K562 (cell line): Measurements from ENCODE around the gene APC. TPM values are rescaled to one million over a fixed set of nuclear protein-coding genes. Genes with fewer than 3 reads are reported as not detected.

Experiments
- ARID2 ChIP-seq: fragments of 450-650 bp; IDR thresholded peaks from 2 replicates; pipeline ENCODE4 v1.6.1; 2017; ENCODE audit warnings: antibody characterized with exemption, mild to moderate bottlenecking
- ARID3B ChIP-seq: fragments of 250-450 bp; sonication (Bioruptor Pico); IDR thresholded peaks from 2 replicates; pipeline ENCODE4 v1.4.0; 2020; ENCODE audit warnings: borderline replicate concordance
- BCL6 ChIP-seq: fragments of 250-450 bp; sonication (Bioruptor Pico); IDR thresholded peaks from 2 replicates; pipeline ENCODE4 v1.4.0; 2020
- BHLHE40 ChIP-seq: IDR thresholded peaks from 2 replicates; pipeline ENCODE4 v1.6.1; 2011; ENCODE audit warnings: low read length, improper control_type of control experiment
- BRD4 ChIP-seq: fragments of 200-600 bp; sonication (generic); IDR thresholded peaks from 2 replicates; pipeline ENCODE4 v1.6.1; 2017; ENCODE audit warnings: inconsistent platforms
- CCNT2 ChIP-seq: IDR thresholded peaks from 2 replicates; pipeline ENCODE4 v1.6.1; 2011; ENCODE audit warnings: borderline replicate concordance, low read depth, mild to moderate bottlenecking, moderate library complexity, mixed read lengths, low read length; ENCODE audit not compliant: insufficient read length; ENCODE audit errors: extremely low read depth
- EHMT2 ChIP-seq: fragments of 450-650 bp; IDR thresholded peaks from 2 replicates; pipeline ENCODE4 v1.6.1; 2018; ENCODE audit warnings: antibody characterized with exemption
- HDAC2 ChIP-seq: fragments of 450-650 bp; IDR thresholded peaks from 2 replicates; pipeline ENCODE4 v1.6.1; 2016; ENCODE audit warnings: mild to moderate bottlenecking
- HMGXB4 ChIP-seq: sonication (generic); formaldehyde crosslinking; IDR thresholded peaks from 2 replicates; pipeline ENCODE4 v1.8.1; 2023; ENCODE audit warnings: mild to moderate bottlenecking, missing genetic modification reagents
- MECOM ChIP-seq: fragments of 250-450 bp; sonication (Bioruptor Pico); IDR thresholded peaks from 2 replicates; pipeline ENCODE4 v1.8.0; 2022; ENCODE audit warnings: inconsistent platforms
- MNT ChIP-seq, 2 experiments: fragments of 450-650 bp; conservative IDR thresholded peaks; 2 replicates each; pipeline ENCODE4 v1.6.1; 2017; ENCODE audit warnings: mild to moderate bottlenecking in 2 of 2, moderate library complexity in 2 of 2
- NFATC3 ChIP-seq: fragments of 450-650 bp; IDR thresholded peaks from 2 replicates; pipeline ENCODE4 v1.6.1; 2017; ENCODE audit warnings: mild to moderate bottlenecking
- NR3C1 ChIP-seq: sonication (generic); formaldehyde crosslinking; IDR thresholded peaks from 2 replicates; pipeline ENCODE4 v1.8.1; 2022; ENCODE audit warnings: missing genetic modification reagents
- PATZ1 ChIP-seq: fragments of 250-450 bp; sonication (Bioruptor Pico); IDR thresholded peaks from 2 replicates; pipeline ENCODE4 v1.5.0; 2020; ENCODE audit warnings: mild to moderate bottlenecking, borderline replicate concordance
- POLR2B ChIP-seq: fragments of 450-650 bp; IDR thresholded peaks from 2 replicates; pipeline ENCODE4 v1.6.1; 2018; ENCODE audit warnings: low read depth; ENCODE audit not compliant: partially characterized antibody
- RBM25 ChIP-seq: fragments of 200-400 bp; formaldehyde crosslinking; IDR thresholded peaks from 2 replicates; pipeline ENCODE4 v1.6.1; 2018; ENCODE audit warnings: low read length, low read depth, moderate library complexity; ENCODE audit not compliant: severe bottlenecking
- SMAD4 ChIP-seq: fragments of 250-450 bp; sonication (Bioruptor Pico); conservative IDR thresholded peaks from 2 replicates; pipeline ENCODE4 v1.8.0; 2021; ENCODE audit warnings: inconsistent platforms, mild to moderate bottlenecking, moderate library complexity
- TEAD1 ChIP-seq, 2 experiments: fragments of 450-650 bp in 1 of 2; sonication (generic) in 1 of 2; formaldehyde crosslinking; IDR thresholded peaks; 2 replicates each; pipeline versions ENCODE4 v1.4.0 to v1.8.0; 2020 to 2022; ENCODE audit warnings: mild to moderate bottlenecking in 2 of 2, missing genetic modification reagents in 1 of 2
- polyA plus RNA-seq, 8 experiments: library from polyadenylated mRNA; depleted of rRNA in 4 of 8; stranded (reverse) in 5 of 8; unstranded in 3 of 8; fragments of >200 nt; fragmentation: Nextera tagmentation in 2 of 8; fragmentation: Illumina TruSeq in 1 of 8; extraction: Ambion mirVana in 2 of 8; extraction: Trizol in 1 of 8; gene quantifications; 2 replicates each; pipeline versions ENCODE4 v1.2.1 to v1.2.3, GENCODE V29; 2011 to 2014; ENCODE audit warnings: inconsistent platforms in 1 of 8, missing spikeins in 1 of 8
- total RNA-seq, 7 experiments: library from RNA; depleted of rRNA in 6 of 7; stranded (reverse); fragments of >200 nt in 6 of 7; fragmentation: Illumina TruSeq in 2 of 7; extraction: Trizol in 2 of 7; gene quantifications; 2 replicates each; pipeline versions ENCODE4 v1.2.1 to v1.2.3, GENCODE V29; 2011 to 2021; ENCODE audit warnings: low replicate concordance in 1 of 7
- TF ChIP-seq, protein P1 (sequence below): fragments of 250-450 bp; sonication (Bioruptor Pico); IDR thresholded peaks from 2 replicates; pipeline ENCODE4 v1.8.0; 2022; ENCODE audit warnings: inconsistent platforms

The APC gene
- total and polyA plus RNA-seq, 9 of the 15 experiments (the other 6 are each of a cell fraction or from before 2014, with no cell fraction given): 5.7 to 29.5 (median 15.4) TPM

DNA sequence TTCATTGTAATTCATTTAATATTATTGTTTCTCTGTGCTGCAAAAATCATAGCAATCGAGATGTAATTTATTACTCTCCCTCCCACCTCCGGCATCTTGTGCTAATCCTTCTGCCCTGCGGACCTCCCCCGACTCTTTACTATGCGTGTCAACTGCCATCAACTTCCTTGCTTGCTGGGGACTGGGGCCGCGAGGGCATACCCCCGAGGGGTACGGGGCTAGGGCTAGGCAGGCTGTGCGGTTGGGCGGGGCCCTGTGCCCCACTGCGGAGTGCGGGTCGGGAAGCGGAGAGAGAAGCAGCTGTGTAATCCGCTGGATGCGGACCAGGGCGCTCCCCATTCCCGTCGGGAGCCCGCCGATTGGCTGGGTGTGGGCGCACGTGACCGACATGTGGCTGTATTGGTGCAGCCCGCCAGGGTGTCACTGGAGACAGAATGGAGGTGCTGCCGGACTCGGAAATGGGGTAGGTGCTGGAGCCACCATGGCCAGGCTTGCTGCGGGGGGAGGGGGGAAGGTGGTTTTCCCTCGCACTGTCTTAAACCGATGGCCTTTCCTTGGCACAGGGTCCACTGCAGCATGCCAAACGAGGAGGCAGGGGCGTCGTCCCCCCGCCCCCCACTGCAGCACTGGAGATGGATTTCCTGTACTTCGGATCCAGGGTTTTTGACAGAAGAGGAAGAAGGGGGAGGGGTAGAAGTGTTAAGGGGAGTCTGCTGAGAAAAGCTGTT, at the start of gene APC (continued):
- peak; percentile 27 for TF ChIP-seq RBM25
- TF ChIP-seq HMGXB4 (CRISPR knock-in tag): peak; percentile 65; the same call in 1 of the 2 replicates
- TF ChIP-seq TEAD1 (CRISPR knock-in tag; IDR thresholded peaks at IDR 0.05): peak in 1 of 2 experiments; percentile 88; a peak in 1 of 4 replicates
- TF ChIP-seq PATZ1 (CRISPR knock-in tag): no peak
- peak; percentile 75 for TF ChIP-seq CCNT2
- TF ChIP-seq EHMT2: 0 out of 2 replicates have a peak, but pooled peaks have one; percentile 23
- peak; percentile 23; the same call in 1 of the 2 replicates for TF ChIP-seq NR3C1 (CRISPR knock-in tag)
- no peak for TF ChIP-seq BCL6 (CRISPR knock-in tag)
- TF ChIP-seq, protein P1, sequence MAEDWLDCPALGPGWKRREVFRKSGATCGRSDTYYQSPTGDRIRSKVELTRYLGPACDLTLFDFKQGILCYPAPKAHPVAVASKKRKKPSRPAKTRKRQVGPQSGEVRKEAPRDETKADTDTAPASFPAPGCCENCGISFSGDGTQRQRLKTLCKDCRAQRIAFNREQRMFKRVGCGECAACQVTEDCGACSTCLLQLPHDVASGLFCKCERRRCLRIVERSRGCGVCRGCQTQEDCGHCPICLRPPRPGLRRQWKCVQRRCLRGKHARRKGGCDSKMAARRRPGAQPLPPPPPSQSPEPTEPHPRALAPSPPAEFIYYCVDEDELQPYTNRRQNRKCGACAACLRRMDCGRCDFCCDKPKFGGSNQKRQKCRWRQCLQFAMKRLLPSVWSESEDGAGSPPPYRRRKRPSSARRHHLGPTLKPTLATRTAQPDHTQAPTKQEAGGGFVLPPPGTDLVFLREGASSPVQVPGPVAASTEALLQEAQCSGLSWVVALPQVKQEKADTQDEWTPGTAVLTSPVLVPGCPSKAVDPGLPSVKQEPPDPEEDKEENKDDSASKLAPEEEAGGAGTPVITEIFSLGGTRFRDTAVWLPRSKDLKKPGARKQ (CRISPR knock-in tag): no peak
- no peak for TF ChIP-seq MECOM (CRISPR knock-in tag)
- TF ChIP-seq HDAC2: peak; percentile 65; the same call in 1 of the 2 replicates
- TF ChIP-seq BHLHE40: peak; percentile 94
- TF ChIP-seq POLR2B: peak; percentile 61
- TF ChIP-seq NFATC3: no peak
- 0 out of 2 replicates have a peak, but pooled peaks have one; percentile 32 for TF ChIP-seq SMAD4
- TF ChIP-seq ARID3B: no peak
- peak; percentile 96 to 97 for TF ChIP-seq MNT (conservative IDR thresholded peaks at IDR 0.05)
- no peak for TF ChIP-seq BRD4
- no peak for TF ChIP-seq ARID2
